ENCODE data around the gene PPP1R8. TPM values are rescaled to one million over a fixed set of nuclear protein-coding genes. Genes with fewer than 3 reads are reported as not detected.

The PPP1R8 gene
- total and polyA plus RNA-seq, 2 of the 8 experiments (the other 6 are each of a cell fraction or from before 2014, with no cell fraction given) = 33.4 to 51.8 TPM

- ChIA-PET CTCF (ENCODE audit: partially characterized antibody) (interaction anchor here (0.6 to 0.9 kb wide), 3 partner anchors 10 to 97 kb away, joined by 3 read pairs; no protein-coding TSS in a partner anchor), POLR2A (ENCODE audit: partially characterized antibody) (interaction anchor here (1.0 to 1.5 kb wide), 2 partner anchors 14 to 35 kb away, joined by 3 to 8 read pairs; partner anchors contain the start of gene PPP1R8)
- Histone ChIP-seq H2BK5ac (ENCODE audit: low read depth, low read length) (no peak overlapping the region), H2AFZ (ENCODE audit: low read length) (no peak overlapping the region), H3K23ac (ENCODE audit: insufficient read length) (no peak overlapping the region), H3K36me3 (ENCODE audit: control insufficient read depth in 2 of 4, insufficient read depth in 4 of 4, low read length in 3 of 4) (no peaks in the 10 kb centered on the region; a peak in 1 of 8 replicates), H3K27ac (ENCODE audit: low read depth, low read length) (no peak overlapping the region), H3K4me1 (replicated peaks in 1 of 4; ENCODE audit: control insufficient read depth in 3 of 4, insufficient read depth in 4 of 4, low read length in 3 of 4) (no peaks in the 10 kb centered on the region), H3K4me2 (ENCODE audit: insufficient read depth in 1 of 2, low read depth in 2 of 2, low read length in 2 of 2) (no peak overlapping the region), H4K20me1 (replicated peaks in 1 of 2; ENCODE audit: control insufficient read depth in 1 of 2, insufficient read depth in 2 of 2, low read length in 2 of 2) (no peaks in the 10 kb centered on the region), H2BK12ac (ENCODE audit: low read depth, low read length) (no peak overlapping the region), H3K23me2 (ENCODE audit: low read depth, low read length) (no peaks in the 10 kb centered on the region), H3K9me3 (ENCODE audit: insufficient read depth in 2 of 2, low read depth in 1 of 2, low read length in 1 of 2) (no peaks in the 10 kb centered on the region), H3K18ac (ENCODE audit: extremely low read depth, low read length) (no peak overlapping the region), H4K8ac (ENCODE audit: extremely low read depth, insufficient read depth, low read length) (no peak overlapping the region), H4K91ac (replicated peaks; ENCODE audit: insufficient read length, low read length) (no peak overlapping the region), H4K5ac (ENCODE audit: insufficient read length, low read depth, low read length) (no peak overlapping the region), H3K4me3 (ENCODE audit: extremely low read depth in 1 of 4, insufficient read depth in 2 of 4, low read depth in 3 of 4, low read length in 4 of 4) (no peak overlapping the region), H3K27me3 (replicated peaks in 1 of 4; ENCODE audit: control insufficient read depth in 3 of 4, extremely low read depth in 1 of 4, insufficient read depth in 3 of 4, low read length in 3 of 4) (no peaks in the 10 kb centered on the region), H3K4ac (replicated peaks; ENCODE audit: insufficient read length, low read depth, low read length) (no peak overlapping the region), H2BK120ac (replicated peaks; ENCODE audit: low read depth, low read length) (no peak overlapping the region), H3K79me2 (ENCODE audit: control insufficient read depth in 1 of 2, insufficient read depth in 2 of 2, low read length in 2 of 2) (no peaks in the 10 kb centered on the region), H2BK15ac (ENCODE audit: low read length) (no peak overlapping the region), H2BK20ac (ENCODE audit: low read length) (no peak overlapping the region), H2AK5ac (ENCODE audit: low read depth, low read length) (no peak overlapping the region), H3K14ac (ENCODE audit: insufficient read length) (no peak overlapping the region), H3K9ac (replicated peaks in 1 of 4; ENCODE audit: extremely low read depth in 1 of 4, low read depth in 3 of 4, low read length in 3 of 4) (no peak overlapping the region; a peak in 1 of 7 replicates), H3K79me1 (ENCODE audit: low read depth, low read length) (no peaks in the 10 kb centered on the region), H3K56ac (replicated peaks; ENCODE audit: insufficient read length, low read depth, low read length) (no peak overlapping the region)
- WGBS, 2 experiments (ENCODE audit: extremely low coverage in 1 of 2, insufficient coverage in 1 of 2, insufficient read length in 1 of 2, insufficient replicate concordance in 2 of 2, low coverage in 1 of 2, low lambda C conversion rate in 2 of 2, missing lambda C conversion rate in 1 of 2) = 89% methylated on average over 2 of the region's 2 CpGs; no CpG with 5 or more reads in 1 of the 2 experiments
- DNase-seq (ENCODE audit: low read depth in 1 of 2, low spot score in 2 of 2) (no peak), FAIRE-seq (no peak)
- TF ChIP-seq TAF7 (optimal IDR thresholded peaks at IDR 0.05; ENCODE audit: borderline replicate concordance, low read depth, low read length) = no peak
- TF ChIP-seq EGR1 (IDR thresholded peaks at IDR 0.05; ENCODE audit: borderline replicate concordance, low read depth, low read length) = no peak
- no peak for TF ChIP-seq SP1 (IDR thresholded peaks at IDR 0.05; ENCODE audit: low read depth, low read length)
- TF ChIP-seq ATF3 (IDR thresholded peaks at IDR 0.05; ENCODE audit: insufficient read depth, low read depth, low read length) = no peak
- TF ChIP-seq CBX5 (IDR thresholded peaks at IDR 0.05; ENCODE audit: low read depth, low read length) = no peak
- TF ChIP-seq RNF2 (IDR thresholded peaks at IDR 0.05; ENCODE audit: borderline replicate concordance, low read depth, low read length, missing control alignments, poor library complexity, severe bottlenecking) = no peak
Observed at GRCh38 chr1:27816921-27817630, 13.5 kb upstream of the PPP1R8 start.

Measured in H1 (cell line).